ENCODE results near the gene CTSO.
"Not testable (repeated sequence)": the region's sequence is repeated elsewhere in the genome, so short reads cannot be mapped to it uniquely, and the experiment has no call there.

CTSO gene

GRCh38 chr4:155898371-155898770 lies 55.3 kb downstream of the CTSO start:
- not testable (repeated sequence) for H3K79me1 ChIP-seq (replicated peaks; ENCODE audit: low read length, poor library complexity, severe bottlenecking); H2AK5ac ChIP-seq (ENCODE audit: low read length, severe bottlenecking); H3K23ac ChIP-seq (ENCODE audit: low read length in 2 of 2); H3K9ac ChIP-seq (ENCODE audit: low read length); H3K4me1 ChIP-seq (ENCODE audit: control insufficient read depth, insufficient read depth, low read depth, low read length); DNase-seq; H2AFZ ChIP-seq (ENCODE audit: low read depth, low read length); H3K9me3 ChIP-seq (ENCODE audit: control insufficient read depth, low read length); H3K27me3 ChIP-seq (ENCODE audit: control insufficient read depth in 1 of 2, insufficient read depth in 1 of 2, low read length in 2 of 2); H3K14ac ChIP-seq (ENCODE audit: low read length in 2 of 2); H3K4ac ChIP-seq (ENCODE audit: low read depth in 1 of 2, low read length in 2 of 2); H3K4me3 ChIP-seq (ENCODE audit: insufficient read depth in 1 of 2, low read depth in 1 of 2, low read length in 2 of 2); H4K8ac ChIP-seq (ENCODE audit: low read length); H3K4me2 ChIP-seq (ENCODE audit: low read length, poor library complexity, severe bottlenecking); H4K91ac ChIP-seq (ENCODE audit: low read length); H2BK120ac ChIP-seq (ENCODE audit: low read depth, low read length); H3K27ac ChIP-seq (ENCODE audit: low read length, poor library complexity, severe bottlenecking); H2BK5ac ChIP-seq (ENCODE audit: low read depth, low read length, poor library complexity, severe bottlenecking); H2BK15ac ChIP-seq (ENCODE audit: low read depth, poor library complexity, severe bottlenecking); H3K36me3 ChIP-seq (ENCODE audit: control insufficient read depth in 1 of 2, insufficient read depth in 2 of 2, low read depth in 1 of 2, low read length in 2 of 2)
- peak overlapping the region in 1 of 2 experiments; percentile 25 for H2BK12ac ChIP-seq (ENCODE audit: low read length in 2 of 2)
- peak overlapping the region in 1 of 2 experiments; percentile 24 for H3K18ac ChIP-seq (ENCODE audit: low read depth in 1 of 2, low read length in 2 of 2)
- 95% methylated on average over 1 of the region's 2 CpGs for WGBS

GRCh38 chr4:155891058-155891457 lies 62.6 kb downstream of the CTSO start:
- Histone ChIP-seq H3K4me1 (ENCODE audit: control insufficient read depth, insufficient read depth, low read depth, low read length) (no peaks in the 10 kb centered on the region), H3K23ac (ENCODE audit: low read length in 2 of 2) (no peak overlapping the region), H2BK12ac (ENCODE audit: low read length in 2 of 2) (no peak overlapping the region), H2BK5ac (ENCODE audit: low read depth, low read length, poor library complexity, severe bottlenecking) (no peak overlapping the region), H3K18ac (ENCODE audit: low read depth in 1 of 2, low read length in 2 of 2) (peak overlapping the region in 1 of 2 experiments; percentile 39), H3K36me3 (ENCODE audit: control insufficient read depth in 1 of 2, insufficient read depth in 2 of 2, low read depth in 1 of 2, low read length in 2 of 2) (no peaks in the 10 kb centered on the region), H3K27ac (ENCODE audit: low read length, poor library complexity, severe bottlenecking) (no peak overlapping the region), H2BK15ac (ENCODE audit: low read depth, poor library complexity, severe bottlenecking) (no peak overlapping the region), H3K79me1 (replicated peaks; ENCODE audit: low read length, poor library complexity, severe bottlenecking) (no peaks in the 10 kb centered on the region), H3K9ac (ENCODE audit: low read length) (no peak overlapping the region), H3K14ac (ENCODE audit: low read length in 2 of 2) (no peak overlapping the region), H4K91ac (ENCODE audit: low read length) (no peak overlapping the region), H3K9me3 (ENCODE audit: control insufficient read depth, low read length) (peaks cover 4% of the 10 kb centered on the region), H3K27me3 (ENCODE audit: control insufficient read depth in 1 of 2, insufficient read depth in 1 of 2, low read length in 2 of 2) (no peaks in the 10 kb centered on the region), H2AK5ac (ENCODE audit: low read length, severe bottlenecking) (no peak overlapping the region), H2AFZ (ENCODE audit: low read depth, low read length) (no peak overlapping the region), H3K4ac (ENCODE audit: low read depth in 1 of 2, low read length in 2 of 2) (no peak overlapping the region), H2BK120ac (ENCODE audit: low read depth, low read length) (no peak overlapping the region), H4K8ac (ENCODE audit: low read length) (no peak overlapping the region), H3K4me3 (ENCODE audit: insufficient read depth in 1 of 2, low read depth in 1 of 2, low read length in 2 of 2) (no peak overlapping the region), H3K4me2 (ENCODE audit: low read length, poor library complexity, severe bottlenecking) (no peak overlapping the region)
- peak; percentile 36 for DNase-seq
- 51% methylated on average over 3 of the region's 3 CpGs for WGBS

- Histone ChIP-seq H3K27me3 (ENCODE audit: control insufficient read depth in 1 of 2, insufficient read depth in 1 of 2, low read length in 2 of 2) (no peaks in the 10 kb centered on the region), H3K14ac (ENCODE audit: low read length in 2 of 2) (no peak overlapping the region), H2AK5ac (ENCODE audit: low read length, severe bottlenecking) (no peak overlapping the region), H3K4me2 (ENCODE audit: low read length, poor library complexity, severe bottlenecking) (no peak overlapping the region), H3K4me1 (ENCODE audit: control insufficient read depth, insufficient read depth, low read depth, low read length) (no peaks in the 10 kb centered on the region), H3K79me1 (replicated peaks; ENCODE audit: low read length, poor library complexity, severe bottlenecking) (no peaks in the 10 kb centered on the region), H2AFZ (ENCODE audit: low read depth, low read length) (no peak overlapping the region), H3K23ac (ENCODE audit: low read length in 2 of 2) (no peak overlapping the region), H3K9me3 (ENCODE audit: control insufficient read depth, low read length) (peaks cover 4% of the 10 kb centered on the region), H4K91ac (ENCODE audit: low read length) (no peak overlapping the region), H3K27ac (ENCODE audit: low read length, poor library complexity, severe bottlenecking) (no peak overlapping the region), H2BK12ac (ENCODE audit: low read length in 2 of 2) (no peak overlapping the region), H2BK120ac (ENCODE audit: low read depth, low read length) (no peak overlapping the region), H4K8ac (ENCODE audit: low read length) (no peak overlapping the region), H3K4me3 (ENCODE audit: insufficient read depth in 1 of 2, low read depth in 1 of 2, low read length in 2 of 2) (no peak overlapping the region), H2BK15ac (ENCODE audit: low read depth, poor library complexity, severe bottlenecking) (no peak overlapping the region), H3K4ac (ENCODE audit: low read depth in 1 of 2, low read length in 2 of 2) (no peak overlapping the region), H2BK5ac (ENCODE audit: low read depth, low read length, poor library complexity, severe bottlenecking) (no peak overlapping the region), H3K9ac (ENCODE audit: low read length) (no peak overlapping the region), H3K18ac (ENCODE audit: low read depth in 1 of 2, low read length in 2 of 2) (no peak overlapping the region), H3K36me3 (ENCODE audit: control insufficient read depth in 1 of 2, insufficient read depth in 2 of 2, low read depth in 1 of 2, low read length in 2 of 2) (no peaks in the 10 kb centered on the region)
- no peak for DNase-seq
- 100% methylated on average over 2 of the region's 2 CpGs for WGBS
Measured at GRCh38 chr4:155889946-155890345, 63.7 kb downstream of the CTSO start.

- Histone ChIP-seq H2BK5ac (ENCODE audit: low read depth, low read length, poor library complexity, severe bottlenecking) (no peak overlapping the region), H3K79me1 (replicated peaks; ENCODE audit: low read length, poor library complexity, severe bottlenecking) (no peaks in the 10 kb centered on the region), H3K18ac (ENCODE audit: low read depth in 1 of 2, low read length in 2 of 2) (no peak overlapping the region), H3K4me1 (ENCODE audit: control insufficient read depth, insufficient read depth, low read depth, low read length) (no peaks in the 10 kb centered on the region), H3K9me3 (ENCODE audit: control insufficient read depth, low read length) (peaks cover 4% of the 10 kb centered on the region), H2BK15ac (ENCODE audit: low read depth, poor library complexity, severe bottlenecking) (no peak overlapping the region), H3K9ac (ENCODE audit: low read length) (peak overlapping the region; percentile 77), H4K91ac (ENCODE audit: low read length) (no peak overlapping the region), H2BK120ac (ENCODE audit: low read depth, low read length) (no peak overlapping the region), H3K27me3 (ENCODE audit: control insufficient read depth in 1 of 2, insufficient read depth in 1 of 2, low read length in 2 of 2) (no peaks in the 10 kb centered on the region), H3K27ac (ENCODE audit: low read length, poor library complexity, severe bottlenecking) (peak overlapping the region; percentile 61), H3K36me3 (ENCODE audit: control insufficient read depth in 1 of 2, insufficient read depth in 2 of 2, low read depth in 1 of 2, low read length in 2 of 2) (no peaks in the 10 kb centered on the region), H2BK12ac (ENCODE audit: low read length in 2 of 2) (no peak overlapping the region), H2AK5ac (ENCODE audit: low read length, severe bottlenecking) (no peak overlapping the region), H4K8ac (ENCODE audit: low read length) (no peak overlapping the region), H3K4me2 (ENCODE audit: low read length, poor library complexity, severe bottlenecking) (peak overlapping the region; percentile 37), H3K23ac (ENCODE audit: low read length in 2 of 2) (no peak overlapping the region), H3K4me3 (ENCODE audit: insufficient read depth in 1 of 2, low read depth in 1 of 2, low read length in 2 of 2) (peak overlapping the region in 1 of 2 experiments; percentile 36), H2AFZ (ENCODE audit: low read depth, low read length) (no peak overlapping the region), H3K4ac (ENCODE audit: low read depth in 1 of 2, low read length in 2 of 2) (no peak overlapping the region), H3K14ac (ENCODE audit: low read length in 2 of 2) (no peak overlapping the region)
- DNase-seq: peak; percentile 94
- 48% methylated on average over 5 of the region's 5 CpGs for WGBS
Measured at GRCh38 chr4:155889031-155889793, 64.5 kb downstream of the CTSO start.

All from mesenchymal stem cell (in vitro differentiated cells and primary cell).